Neuronal stem cell (in vitro differentiated cells): ENCODE results near the gene AQP2.

ENCODE experiments used
- DNase-seq: peaks from one replicate; pipeline ENCODE4 v3.0.0-alpha.2; 2013; ENCODE audit warnings: low spot score
- H2AFZ ChIP-seq: one replicate; pipeline ENCODE4 v1.6.1; 2013; ENCODE audit warnings: mild to moderate bottlenecking, low read length, inconsistent platforms
- H2AK5ac ChIP-seq: 2 replicates; pipeline ENCODE4 v1.6.1; 2013; ENCODE audit warnings: low read depth, mild to moderate bottlenecking, inconsistent platforms, low read length, moderate library complexity, mixed read lengths
- H2BK120ac ChIP-seq: 2 replicates; pipeline ENCODE4 v1.6.1; 2013; ENCODE audit warnings: low read depth, mild to moderate bottlenecking, inconsistent platforms, low read length, moderate library complexity, mixed read lengths
- H2BK12ac ChIP-seq: one replicate; pipeline ENCODE4 v1.6.1; 2013; ENCODE audit warnings: low read length, inconsistent platforms
- H2BK15ac ChIP-seq: 2 replicates; pipeline ENCODE4 v1.6.1; 2013; ENCODE audit warnings: mild to moderate bottlenecking, low read length, inconsistent platforms, mixed read lengths
- H2BK5ac ChIP-seq: one replicate; pipeline ENCODE4 v1.6.1; 2013; ENCODE audit warnings: inconsistent platforms, mild to moderate bottlenecking, low read length, moderate library complexity
- H3K14ac ChIP-seq: one replicate; pipeline ENCODE4 v1.6.1; 2013; ENCODE audit warnings: low read length, inconsistent platforms
- H3K18ac ChIP-seq: 2 replicates; pipeline ENCODE4 v1.6.1; 2013; ENCODE audit warnings: low read length, inconsistent platforms
- H3K23ac ChIP-seq: 2 replicates; pipeline ENCODE4 v1.6.1; 2013; ENCODE audit warnings: low read depth, mild to moderate bottlenecking, mixed read lengths, low read length, inconsistent platforms; ENCODE audit not compliant: poor library complexity
- H3K27ac ChIP-seq: replicated peaks from 3 replicates; pipeline ENCODE4 v1.5.1; 2013; ENCODE audit warnings: low read length, inconsistent platforms
- H3K27me3 ChIP-seq, 3 experiments: 2 replicates each; pipeline ENCODE4 v1.6.1; 2013; ENCODE audit warnings: low read length in 3 of 3, mild to moderate bottlenecking in 2 of 3, inconsistent platforms in 1 of 3, low read depth in 1 of 3, mixed read lengths in 1 of 3, moderate library complexity in 1 of 3; ENCODE audit not compliant: control insufficient read depth in 3 of 3, insufficient read depth in 3 of 3
- H3K36me3 ChIP-seq, 2 donors: replicated peaks in 1 of 2; 2 replicates each; pipeline ENCODE4 v1.6.1; 2013; ENCODE audit warnings: low read length in 2 of 2; ENCODE audit not compliant: control insufficient read depth in 2 of 2, insufficient read depth in 2 of 2
- H3K4ac ChIP-seq: 2 replicates; pipeline ENCODE4 v1.6.1; 2013; ENCODE audit warnings: inconsistent platforms, mild to moderate bottlenecking, low read length, moderate library complexity
- H3K4me1 ChIP-seq, 2 donors: 1 replicate in 1 of 2; 2 replicates in 1 of 2; pipeline ENCODE4 v1.6.1; 2013; ENCODE audit warnings: low read length in 2 of 2, low read depth in 1 of 2; ENCODE audit not compliant: control insufficient read depth in 2 of 2, insufficient read depth in 1 of 2
- H3K4me2 ChIP-seq: one replicate; pipeline ENCODE4 v1.6.1; 2013; ENCODE audit warnings: mild to moderate bottlenecking, low read length, inconsistent platforms; ENCODE audit not compliant: insufficient read depth, poor library complexity, severe bottlenecking
- H3K4me3 ChIP-seq, 2 donors: 2 replicates each; pipeline ENCODE4 v1.5.1; 2013; ENCODE audit warnings: low read length in 2 of 2, mild to moderate bottlenecking in 2 of 2, inconsistent platforms in 1 of 2, moderate library complexity in 1 of 2
- H3K79me1 ChIP-seq: one replicate; pipeline ENCODE4 v1.6.1; 2013; ENCODE audit warnings: low read depth, mild to moderate bottlenecking, inconsistent platforms, low read length, moderate library complexity
- H3K9ac ChIP-seq: one replicate; pipeline ENCODE4 v1.6.1; 2013; ENCODE audit warnings: mild to moderate bottlenecking, low read depth, low read length, inconsistent platforms; ENCODE audit not compliant: poor library complexity
- H3K9me3 ChIP-seq, 2 donors: replicated peaks in 1 of 2; 2 replicates each; pipeline versions ENCODE3 to v1.6.1; 2013; ENCODE audit warnings: low read length in 2 of 2, mild to moderate bottlenecking in 2 of 2, inconsistent platforms in 1 of 2, low read depth in 1 of 2, mixed read lengths in 1 of 2, moderate library complexity in 1 of 2; ENCODE audit not compliant: control insufficient read depth in 2 of 2, insufficient read depth in 1 of 2
- H4K8ac ChIP-seq: one replicate; pipeline ENCODE4 v1.6.1; 2013; ENCODE audit warnings: low read depth, mild to moderate bottlenecking, inconsistent platforms, low read length, moderate library complexity
- H4K91ac ChIP-seq: one replicate; pipeline ENCODE4 v1.6.1; 2013; ENCODE audit warnings: low read length, low read depth, mild to moderate bottlenecking, inconsistent platforms; ENCODE audit not compliant: poor library complexity
- WGBS, 2 donors: extraction: QIAGEN DNeasy Blood & Tissue Kit; methylation state at CpG; one replicate each; pipeline ENCODE4 v1.1.7; 2013; ENCODE audit warnings: missing lambda C conversion rate in 2 of 2, mixed read lengths in 1 of 2; ENCODE audit not compliant: insufficient read length in 2 of 2, insufficient replicate concordance in 1 of 2; ENCODE audit errors: extremely low coverage in 2 of 2; 5-methylcytosine and 5-hydroxymethylcytosine counted together

The AQP2 gene

GRCh38 chr12:49998453-49998852, 47.9 kb downstream of the AQP2 start:
- Histone ChIP-seq H3K18ac (no peak overlapping the region), H2BK12ac (no peak overlapping the region), H3K4me1 (no peaks in the 10 kb centered on the region), H3K4ac (no peak overlapping the region), H3K27ac (no peak overlapping the region), H2BK15ac (no peak overlapping the region), H4K8ac (no peak overlapping the region), H2BK5ac (no peak overlapping the region), H4K91ac (no peak overlapping the region), H2BK120ac (no peak overlapping the region), H3K23ac (no peak overlapping the region), H3K4me2 (no peak overlapping the region), H3K14ac (no peak overlapping the region), H2AFZ (no peak overlapping the region), H3K4me3 (no peak overlapping the region), H3K9ac (no peak overlapping the region), H3K27me3 (no peaks in the 10 kb centered on the region), H3K9me3 (no peaks in the 10 kb centered on the region), H3K36me3 (peaks cover 29 to 95% of the 10 kb centered on the region in 2 donors), H2AK5ac (no peak overlapping the region), H3K79me1 (no peaks in the 10 kb centered on the region)
- no CpG with 5 or more reads among the region's 2 CpGs for WGBS, 2 donors
- DNase-seq: no peak

GRCh38 chr12:50003595-50003994, 53.1 kb downstream of the AQP2 start:
- Histone ChIP-seq H2AK5ac (no peak overlapping the region), H3K23ac (no peak overlapping the region), H2BK120ac (no peak overlapping the region), H3K18ac (no peak overlapping the region), H2AFZ (no peak overlapping the region), H4K91ac (no peak overlapping the region), H3K36me3 (peaks cover 29 to 93% of the 10 kb centered on the region in 2 donors), H3K4me2 (no peak overlapping the region), H3K14ac (no peak overlapping the region), H3K4me3 (no peak overlapping the region), H2BK5ac (no peak overlapping the region), H2BK12ac (no peak overlapping the region), H3K4ac (no peak overlapping the region), H4K8ac (no peak overlapping the region), H3K27ac (no peak overlapping the region), H2BK15ac (no peak overlapping the region), H3K4me1 (no peaks in the 10 kb centered on the region), H3K27me3 (no peaks in the 10 kb centered on the region), H3K9ac (no peak overlapping the region), H3K79me1 (no peaks in the 10 kb centered on the region), H3K9me3 (no peaks in the 10 kb centered on the region)
- no CpG with 5 or more reads among the region's 2 CpGs for WGBS, 2 donors
- no peak for DNase-seq

GRCh38 chr12:50004696-50005095, 54.2 kb downstream of the AQP2 start:
- Histone ChIP-seq H3K4me3 (no peak overlapping the region), H3K9ac (no peak overlapping the region), H3K36me3 (peaks cover 22 to 93% of the 10 kb centered on the region in 2 donors), H3K4ac (no peak overlapping the region), H2BK15ac (no peak overlapping the region), H3K4me2 (no peak overlapping the region), H2BK12ac (no peak overlapping the region), H3K18ac (no peak overlapping the region), H3K4me1 (no peaks in the 10 kb centered on the region), H2AK5ac (no peak overlapping the region), H4K91ac (no peak overlapping the region), H3K27ac (no peak overlapping the region), H3K14ac (no peak overlapping the region), H4K8ac (no peak overlapping the region), H2BK120ac (no peak overlapping the region), H3K27me3 (no peaks in the 10 kb centered on the region), H3K79me1 (no peaks in the 10 kb centered on the region), H3K9me3 (no peaks in the 10 kb centered on the region), H2AFZ (no peak overlapping the region), H3K23ac (no peak overlapping the region), H2BK5ac (no peak overlapping the region)
- DNase-seq: no peak

- no CpG with 5 or more reads among the region's 3 CpGs for WGBS, 2 donors
- Histone ChIP-seq H3K36me3 (peaks cover 22 to 95% of the 10 kb centered on the region in 2 donors), H3K9me3 (no peaks in the 10 kb centered on the region), H2BK15ac (no peak overlapping the region), H3K27ac (no peak overlapping the region), H3K4me2 (no peak overlapping the region), H3K18ac (no peak overlapping the region), H3K14ac (no peak overlapping the region), H2BK120ac (no peak overlapping the region), H2AFZ (no peak overlapping the region), H3K79me1 (no peaks in the 10 kb centered on the region), H2BK12ac (no peak overlapping the region), H3K4me3 (no peak overlapping the region), H2BK5ac (no peak overlapping the region), H3K27me3 (no peaks in the 10 kb centered on the region), H3K4me1 (no peaks in the 10 kb centered on the region), H2AK5ac (no peak overlapping the region), H3K4ac (no peak overlapping the region), H4K8ac (no peak overlapping the region), H3K23ac (no peak overlapping the region), H4K91ac (no peak overlapping the region), H3K9ac (no peak overlapping the region)
- no peak for DNase-seq
Observed at GRCh38 chr12:50005175-50005574, 54.6 kb downstream of the AQP2 start.
